ENCODE measurements around the gene NR0B2. TPM values are rescaled to one million over a fixed set of nuclear protein-coding genes. Genes with fewer than 3 reads are reported as not detected.

The NR0B2 gene
- total RNA-seq, 2 donors from 2014 or later, result not detected

- Histone ChIP-seq H3K36me3 (peaks cover 23% of the 10 kb centered on the region), H3K9me3 (no peaks in the 10 kb centered on the region), H3K27ac (no peak overlapping the region), H3K4me1 (ENCODE audit: control insufficient read depth in 1 of 2, low read depth in 2 of 2) (peaks cover 6 to 17% of the 10 kb centered on the region in 2 donors), H3K27me3 (replicated peaks; ENCODE audit: insufficient read depth) (no peaks in the 10 kb centered on the region), H3K4me3 (peak overlapping the region; percentile 73)
- TF ChIP-seq, protein P1, sequence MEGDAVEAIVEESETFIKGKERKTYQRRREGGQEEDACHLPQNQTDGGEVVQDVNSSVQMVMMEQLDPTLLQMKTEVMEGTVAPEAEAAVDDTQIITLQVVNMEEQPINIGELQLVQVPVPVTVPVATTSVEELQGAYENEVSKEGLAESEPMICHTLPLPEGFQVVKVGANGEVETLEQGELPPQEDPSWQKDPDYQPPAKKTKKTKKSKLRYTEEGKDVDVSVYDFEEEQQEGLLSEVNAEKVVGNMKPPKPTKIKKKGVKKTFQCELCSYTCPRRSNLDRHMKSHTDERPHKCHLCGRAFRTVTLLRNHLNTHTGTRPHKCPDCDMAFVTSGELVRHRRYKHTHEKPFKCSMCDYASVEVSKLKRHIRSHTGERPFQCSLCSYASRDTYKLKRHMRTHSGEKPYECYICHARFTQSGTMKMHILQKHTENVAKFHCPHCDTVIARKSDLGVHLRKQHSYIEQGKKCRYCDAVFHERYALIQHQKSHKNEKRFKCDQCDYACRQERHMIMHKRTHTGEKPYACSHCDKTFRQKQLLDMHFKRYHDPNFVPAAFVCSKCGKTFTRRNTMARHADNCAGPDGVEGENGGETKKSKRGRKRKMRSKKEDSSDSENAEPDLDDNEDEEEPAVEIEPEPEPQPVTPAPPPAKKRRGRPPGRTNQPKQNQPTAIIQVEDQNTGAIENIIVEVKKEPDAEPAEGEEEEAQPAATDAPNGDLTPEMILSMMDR (IDR thresholded peaks at IDR 0.05), result no peak
- ATAC-seq (ENCODE audit: insufficient number of reproducible peaks, low FRiP score, low read depth), result no peak
- no peak for DNase-seq (ENCODE audit: low spot score)
Observed at GRCh38 chr1:26922431-26922729, 8.6 kb upstream of the NR0B2 start.

- ATAC-seq (ENCODE audit: insufficient number of reproducible peaks, low FRiP score, low read depth) (peak; percentile 93), DNase-seq (ENCODE audit: low spot score) (peak; percentile 87)
- Histone ChIP-seq H3K4me1 (ENCODE audit: control insufficient read depth in 1 of 2, low read depth in 2 of 2) (peaks cover 6 to 17% of the 10 kb centered on the region in 2 donors), H3K4me3 (peak within 1 kb of the TSS; percentile 73), H3K27me3 (replicated peaks; ENCODE audit: insufficient read depth) (no peaks in the 10 kb centered on the region), H3K27ac (peak within 1 kb of the TSS; percentile 67 to 81), H3K9me3 (no peaks in the 10 kb centered on the region), H3K36me3 (peaks cover 20% of the 10 kb centered on the region)
- TF ChIP-seq, protein P1 (IDR thresholded peaks at IDR 0.05), result no peak
Observed at GRCh38 chr1:26921540-26922430, 8.0 kb upstream of the NR0B2 start, which contains the start of gene NUDC. TSS of gene NUDC (plus strand) at chr1:26921743. CDS start at chr1:26921849, 106 bp downstream.

- Histone ChIP-seq H3K36me3 (peaks cover 13% of the 10 kb centered on the region), H3K9me3 (no peaks in the 10 kb centered on the region), H3K27ac (peak overlapping the region; percentile 67 to 81), H3K4me3 (peak overlapping the region; percentile 73), H3K4me1 (ENCODE audit: control insufficient read depth in 1 of 2, low read depth in 2 of 2) (peaks cover 6 to 17% of the 10 kb centered on the region in 2 donors), H3K27me3 (replicated peaks; ENCODE audit: insufficient read depth) (no peaks in the 10 kb centered on the region)
- DNase-seq (ENCODE audit: low spot score) (no peak), ATAC-seq (ENCODE audit: insufficient number of reproducible peaks, low FRiP score, low read depth) (peak; percentile 52)
- TF ChIP-seq, protein P1 (IDR thresholded peaks at IDR 0.05), result no peak
Observed at GRCh38 chr1:26921126-26921539, 7.4 kb upstream of the NR0B2 start.

- no peak for DNase-seq (ENCODE audit: low spot score)
- Histone ChIP-seq H3K27ac (no peak overlapping the region), H3K4me1 (ENCODE audit: control insufficient read depth in 1 of 2, low read depth in 2 of 2) (no peaks in the 10 kb centered on the region), H3K9me3 (no peaks in the 10 kb centered on the region), H3K36me3 (no peaks in the 10 kb centered on the region), H3K27me3 (replicated peaks; ENCODE audit: insufficient read depth) (no peaks in the 10 kb centered on the region), H3K4me3 (no peak overlapping the region)
- ATAC-seq (ENCODE audit: insufficient number of reproducible peaks, low FRiP score, low read depth), result no peak
- TF ChIP-seq, protein P1 (IDR thresholded peaks at IDR 0.05), result no peak
Observed at GRCh38 chr1:26915204-26915842, 1.5 kb upstream of the NR0B2 start.

DNA sequence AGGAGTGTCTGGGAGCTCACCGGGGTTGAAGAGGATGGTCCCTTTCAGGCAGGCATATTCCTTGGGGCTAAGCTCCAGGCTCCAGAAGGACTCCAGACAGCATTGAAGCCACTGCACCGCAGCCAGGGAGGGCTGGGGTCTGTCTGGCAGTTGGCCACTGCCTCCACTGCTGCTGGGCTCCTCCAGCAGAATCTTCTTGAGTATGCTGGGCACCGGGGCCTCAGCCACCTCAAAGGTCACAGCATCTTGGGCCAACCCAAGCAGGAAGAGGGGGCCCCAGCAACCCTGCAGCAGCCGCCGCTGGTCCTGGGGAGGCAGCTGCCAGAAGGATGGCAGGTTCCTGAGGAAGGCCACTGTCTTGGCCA is 404 bp downstream of the NR0B2 start:
- DNase-seq (ENCODE audit: low spot score), result no peak

More for the DNA sequence above, 404 bp downstream of the NR0B2 start:
- Histone ChIP-seq H3K27ac (no peak overlapping the region), H3K9me3 (no peaks in the 10 kb centered on the region), H3K36me3 (no peaks in the 10 kb centered on the region), H3K4me3 (no peak overlapping the region), H3K27me3 (replicated peaks; ENCODE audit: insufficient read depth) (no peaks in the 10 kb centered on the region), H3K4me1 (ENCODE audit: control insufficient read depth in 1 of 2, low read depth in 2 of 2) (no peaks in the 10 kb centered on the region)
- TF ChIP-seq, protein P1 (IDR thresholded peaks at IDR 0.05), result no peak
- no peak for ATAC-seq (ENCODE audit: insufficient number of reproducible peaks, low FRiP score, low read depth)

Data from thoracic aorta (tissue), 2 donors.